ENCODE measurements around the gene ADAMTS15.
"Not testable (repeated sequence)": the region's sequence is repeated elsewhere in the genome, so short reads cannot be mapped to it uniquely, and the experiment has no call there.

Gene ADAMTS15

GRCh38 chr11:130435671-130436070, 12.8 kb upstream of the ADAMTS15 start:
- no peak overlapping the region for H3K4me3 ChIP-seq (ENCODE audit: low read length in 2 of 2)
- H3K9me3 ChIP-seq (ENCODE audit: control insufficient read depth in 2 of 2, low read length in 2 of 2): no peaks in the 10 kb centered on the region
- peaks cover 0 to under 1% of the 10 kb centered on the region in 2 donors for H3K27me3 ChIP-seq (ENCODE audit: control insufficient read depth in 2 of 2, insufficient read depth in 2 of 2, low read length in 2 of 2)
- H3K27ac ChIP-seq (ENCODE audit: low read depth in 2 of 2, low read length in 2 of 2): no peak overlapping the region
- no peaks in the 10 kb centered on the region for H3K36me3 ChIP-seq (ENCODE audit: control insufficient read depth in 2 of 2, insufficient read depth in 2 of 2, low read length in 2 of 2)
- no peak overlapping the region for H3K9ac ChIP-seq (ENCODE audit: low read depth in 1 of 2, low read length in 2 of 2)
- peaks cover 0 to 2% of the 10 kb centered on the region in 2 donors for H3K4me1 ChIP-seq (ENCODE audit: control insufficient read depth in 2 of 2, insufficient read depth in 2 of 2, low read length in 2 of 2)

DNA sequence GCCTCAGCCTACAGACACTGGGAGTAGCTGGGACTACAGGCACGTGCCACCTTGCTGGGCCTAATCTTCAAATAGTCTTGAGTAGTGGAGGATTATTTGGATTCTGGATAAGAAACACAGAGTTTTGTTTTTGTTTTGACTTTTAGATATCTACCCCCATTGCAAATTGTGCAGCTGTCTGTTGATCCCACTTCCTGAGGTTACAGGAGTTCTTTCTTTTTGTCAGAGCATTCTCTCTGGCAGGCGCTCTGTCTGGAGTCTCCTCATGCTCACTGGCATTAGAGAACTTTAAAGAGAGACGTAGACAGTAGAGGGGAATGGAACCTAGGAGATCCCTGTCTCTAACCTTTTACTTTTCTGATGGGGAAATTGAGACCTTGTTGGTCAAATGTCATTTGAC, 12.3 kb upstream of the ADAMTS15 start:
- Histone ChIP-seq H3K27me3 (ENCODE audit: control insufficient read depth in 2 of 2, insufficient read depth in 2 of 2, low read length in 2 of 2) (no peaks in the 10 kb centered on the region), H3K9me3 (ENCODE audit: control insufficient read depth in 2 of 2, low read length in 2 of 2) (no peaks in the 10 kb centered on the region), H3K36me3 (ENCODE audit: control insufficient read depth in 2 of 2, insufficient read depth in 2 of 2, low read length in 2 of 2) (no peaks in the 10 kb centered on the region), H3K27ac (ENCODE audit: low read depth in 2 of 2, low read length in 2 of 2) (no peak overlapping the region), H3K4me1 (ENCODE audit: control insufficient read depth in 2 of 2, insufficient read depth in 2 of 2, low read length in 2 of 2) (peaks cover 0 to 2% of the 10 kb centered on the region in 2 donors), H3K9ac (ENCODE audit: low read depth in 1 of 2, low read length in 2 of 2) (no peak overlapping the region), H3K4me3 (ENCODE audit: low read length in 2 of 2) (no peak overlapping the region)

DNA sequence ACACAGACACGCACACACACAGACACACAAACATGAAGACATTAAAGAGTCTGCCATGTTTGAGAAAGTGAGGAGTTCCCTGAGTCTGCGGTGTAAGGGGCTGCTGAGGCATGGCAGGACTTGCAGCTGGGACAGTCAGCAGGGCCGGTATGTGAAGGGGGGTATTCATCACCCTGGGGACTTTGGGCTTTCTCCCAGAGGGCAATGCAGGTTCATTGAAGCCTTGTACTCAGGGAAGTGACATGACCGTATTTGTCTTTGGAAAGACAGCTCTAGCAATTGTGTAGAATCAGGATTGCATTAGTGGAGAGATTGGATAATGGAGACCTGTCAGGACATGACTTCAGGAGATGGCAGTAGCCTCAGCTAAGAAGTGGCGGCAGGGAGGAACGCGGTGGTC, 10.6 kb upstream of the ADAMTS15 start:
- H3K9me3 ChIP-seq (ENCODE audit: control insufficient read depth in 2 of 2, low read length in 2 of 2): no peaks in the 10 kb centered on the region
- H3K4me1 ChIP-seq (ENCODE audit: control insufficient read depth in 2 of 2, insufficient read depth in 2 of 2, low read length in 2 of 2): peaks cover 0 to 2% of the 10 kb centered on the region in 2 donors
- H3K36me3 ChIP-seq (ENCODE audit: control insufficient read depth in 2 of 2, insufficient read depth in 2 of 2, low read length in 2 of 2): no peaks in the 10 kb centered on the region
- H3K27me3 ChIP-seq (ENCODE audit: control insufficient read depth in 2 of 2, insufficient read depth in 2 of 2, low read length in 2 of 2): no peaks in the 10 kb centered on the region
- no peak overlapping the region for H3K27ac ChIP-seq (ENCODE audit: low read depth in 2 of 2, low read length in 2 of 2)
- H3K4me3 ChIP-seq (ENCODE audit: low read length in 2 of 2): no peak overlapping the region
- H3K9ac ChIP-seq (ENCODE audit: low read depth in 1 of 2, low read length in 2 of 2): no peak overlapping the region

DNA sequence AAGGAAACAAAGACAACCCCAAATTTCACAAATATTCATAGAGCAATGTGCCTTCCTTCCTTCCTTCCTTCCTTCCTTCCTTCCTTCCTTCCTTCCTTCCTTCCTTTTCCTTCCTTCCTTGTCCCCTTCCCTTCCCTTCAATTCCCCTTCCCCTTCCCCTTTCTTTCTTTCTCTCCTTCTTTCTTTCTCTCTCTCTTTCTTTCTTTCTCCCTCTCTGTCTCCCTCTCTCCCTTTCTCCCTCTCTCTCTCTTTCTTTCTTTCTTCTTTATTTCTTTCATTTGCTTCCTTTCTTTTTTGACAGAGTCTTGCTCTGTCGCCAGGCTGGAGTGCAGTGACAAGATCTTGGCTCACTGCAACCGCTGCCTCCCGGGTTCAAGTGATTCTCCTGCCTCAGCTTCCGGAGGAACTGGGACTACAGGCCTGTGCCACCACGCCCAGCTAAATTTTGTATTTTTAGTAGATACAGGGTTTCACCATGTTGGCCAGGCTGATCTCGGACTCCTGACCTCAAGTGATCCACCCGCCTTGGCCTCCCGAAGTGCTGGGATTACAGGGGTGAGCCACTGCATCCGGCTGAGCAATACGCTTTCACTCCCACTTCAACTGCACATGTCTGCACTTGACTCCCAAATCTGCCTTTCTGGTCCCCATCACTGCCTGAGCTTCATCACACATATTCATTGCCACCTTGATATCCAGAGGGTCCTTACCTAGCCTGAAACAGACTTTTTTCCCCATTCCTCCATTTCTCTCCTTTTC, 9.9 kb upstream of the ADAMTS15 start:
- not testable (repeated sequence) for H3K9ac ChIP-seq (ENCODE audit: low read depth in 1 of 2, low read length in 2 of 2); H3K27me3 ChIP-seq (ENCODE audit: control insufficient read depth in 2 of 2, insufficient read depth in 2 of 2, low read length in 2 of 2); H3K4me3 ChIP-seq (ENCODE audit: low read length in 2 of 2)

GRCh38 chr11:130439160-130439519, 9.3 kb upstream of the ADAMTS15 start:
- no peaks in the 10 kb centered on the region for H3K27me3 ChIP-seq (ENCODE audit: control insufficient read depth in 2 of 2, insufficient read depth in 2 of 2, low read length in 2 of 2)
- no peaks in the 10 kb centered on the region for H3K9me3 ChIP-seq (ENCODE audit: control insufficient read depth in 2 of 2, low read length in 2 of 2)
- peaks cover 0 to 2% of the 10 kb centered on the region in 2 donors for H3K4me1 ChIP-seq (ENCODE audit: control insufficient read depth in 2 of 2, insufficient read depth in 2 of 2, low read length in 2 of 2)
- H3K4me3 ChIP-seq (ENCODE audit: low read length in 2 of 2): no peak overlapping the region
- no peaks in the 10 kb centered on the region for H3K36me3 ChIP-seq (ENCODE audit: control insufficient read depth in 2 of 2, insufficient read depth in 2 of 2, low read length in 2 of 2)
- H3K27ac ChIP-seq (ENCODE audit: low read depth in 2 of 2, low read length in 2 of 2): no peak overlapping the region
- H3K9ac ChIP-seq (ENCODE audit: low read depth in 1 of 2, low read length in 2 of 2): no peak overlapping the region

More for the DNA sequence above, 9.9 kb upstream of the ADAMTS15 start:
- not testable (repeated sequence) for H3K9me3 ChIP-seq (ENCODE audit: control insufficient read depth in 2 of 2, low read length in 2 of 2); H3K36me3 ChIP-seq (ENCODE audit: control insufficient read depth in 2 of 2, insufficient read depth in 2 of 2, low read length in 2 of 2); H3K4me1 ChIP-seq (ENCODE audit: control insufficient read depth in 2 of 2, insufficient read depth in 2 of 2, low read length in 2 of 2); H3K27ac ChIP-seq (ENCODE audit: low read depth in 2 of 2, low read length in 2 of 2)

- Histone ChIP-seq H3K4me3 (ENCODE audit: low read length in 2 of 2) (no peak overlapping the region), H3K9ac (ENCODE audit: low read depth in 1 of 2, low read length in 2 of 2) (no peak overlapping the region), H3K9me3 (ENCODE audit: control insufficient read depth in 2 of 2, low read length in 2 of 2) (no peaks in the 10 kb centered on the region), H3K4me1 (ENCODE audit: control insufficient read depth in 2 of 2, insufficient read depth in 2 of 2, low read length in 2 of 2) (no peaks in the 10 kb centered on the region), H3K36me3 (ENCODE audit: control insufficient read depth in 2 of 2, insufficient read depth in 2 of 2, low read length in 2 of 2) (no peaks in the 10 kb centered on the region), H3K27ac (ENCODE audit: low read depth in 2 of 2, low read length in 2 of 2) (no peak overlapping the region), H3K27me3 (ENCODE audit: control insufficient read depth in 2 of 2, insufficient read depth in 2 of 2, low read length in 2 of 2) (no peaks in the 10 kb centered on the region)
Measured at GRCh38 chr11:130439876-130440275, 8.6 kb upstream of the ADAMTS15 start.

DNA sequence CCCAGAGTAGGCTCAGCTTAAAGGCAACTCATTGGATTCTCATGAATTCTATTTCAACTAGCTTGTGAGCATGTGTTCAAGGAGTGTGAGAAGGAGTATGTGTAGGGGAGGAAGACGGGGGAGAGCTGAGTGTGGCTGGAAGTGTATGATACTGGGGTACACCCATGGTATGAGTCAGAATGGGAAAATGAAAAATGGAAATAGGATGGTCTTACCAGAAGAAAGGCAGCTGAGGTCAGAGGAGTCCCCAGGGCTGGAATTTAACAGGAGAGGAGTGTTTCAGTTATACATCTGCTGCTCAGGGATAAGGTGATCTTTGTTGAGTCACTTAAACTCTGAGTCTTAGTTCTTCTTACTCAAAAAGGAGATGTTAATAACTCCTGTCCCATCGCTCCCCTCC, 6.7 kb upstream of the ADAMTS15 start:
- H3K27ac ChIP-seq (ENCODE audit: low read depth in 2 of 2, low read length in 2 of 2): no peak overlapping the region
- H3K9me3 ChIP-seq (ENCODE audit: control insufficient read depth in 2 of 2, low read length in 2 of 2): no peaks in the 10 kb centered on the region
- H3K9ac ChIP-seq (ENCODE audit: low read depth in 1 of 2, low read length in 2 of 2): no peak overlapping the region
- no peaks in the 10 kb centered on the region for H3K4me1 ChIP-seq (ENCODE audit: control insufficient read depth in 2 of 2, insufficient read depth in 2 of 2, low read length in 2 of 2)
- H3K4me3 ChIP-seq (ENCODE audit: low read length in 2 of 2): no peak overlapping the region
- H3K36me3 ChIP-seq (ENCODE audit: control insufficient read depth in 2 of 2, insufficient read depth in 2 of 2, low read length in 2 of 2): no peaks in the 10 kb centered on the region
- H3K27me3 ChIP-seq (ENCODE audit: control insufficient read depth in 2 of 2, insufficient read depth in 2 of 2, low read length in 2 of 2): no peaks in the 10 kb centered on the region

GRCh38 chr11:130442737-130443136, 5.7 kb upstream of the ADAMTS15 start:
- no peaks in the 10 kb centered on the region for H3K36me3 ChIP-seq (ENCODE audit: control insufficient read depth in 2 of 2, insufficient read depth in 2 of 2, low read length in 2 of 2)
- H3K9ac ChIP-seq (ENCODE audit: low read depth in 1 of 2, low read length in 2 of 2): no peak overlapping the region
- no peaks in the 10 kb centered on the region for H3K27me3 ChIP-seq (ENCODE audit: control insufficient read depth in 2 of 2, insufficient read depth in 2 of 2, low read length in 2 of 2)
- H3K9me3 ChIP-seq (ENCODE audit: control insufficient read depth in 2 of 2, low read length in 2 of 2): no peaks in the 10 kb centered on the region
- no peak overlapping the region for H3K27ac ChIP-seq (ENCODE audit: low read depth in 2 of 2, low read length in 2 of 2)
- H3K4me1 ChIP-seq (ENCODE audit: control insufficient read depth in 2 of 2, insufficient read depth in 2 of 2, low read length in 2 of 2): no peaks in the 10 kb centered on the region
- H3K4me3 ChIP-seq (ENCODE audit: low read length in 2 of 2): no peak overlapping the region

GRCh38 chr11:130445788-130446187, 2.7 kb upstream of the ADAMTS15 start:
- H3K9me3 ChIP-seq (ENCODE audit: control insufficient read depth in 2 of 2, low read length in 2 of 2): no peaks in the 10 kb centered on the region
- no peak overlapping the region for H3K27ac ChIP-seq (ENCODE audit: low read depth in 2 of 2, low read length in 2 of 2)
- H3K4me1 ChIP-seq (ENCODE audit: control insufficient read depth in 2 of 2, insufficient read depth in 2 of 2, low read length in 2 of 2): peaks cover 5 to 14% of the 10 kb centered on the region in 2 donors
- no peaks in the 10 kb centered on the region for H3K36me3 ChIP-seq (ENCODE audit: control insufficient read depth in 2 of 2, insufficient read depth in 2 of 2, low read length in 2 of 2)
- no peak overlapping the region for H3K9ac ChIP-seq (ENCODE audit: low read depth in 1 of 2, low read length in 2 of 2)
- H3K4me3 ChIP-seq (ENCODE audit: low read length in 2 of 2): no peak overlapping the region
- H3K27me3 ChIP-seq (ENCODE audit: control insufficient read depth in 2 of 2, insufficient read depth in 2 of 2, low read length in 2 of 2): peaks cover 0 to 4% of the 10 kb centered on the region in 2 donors

DNA sequence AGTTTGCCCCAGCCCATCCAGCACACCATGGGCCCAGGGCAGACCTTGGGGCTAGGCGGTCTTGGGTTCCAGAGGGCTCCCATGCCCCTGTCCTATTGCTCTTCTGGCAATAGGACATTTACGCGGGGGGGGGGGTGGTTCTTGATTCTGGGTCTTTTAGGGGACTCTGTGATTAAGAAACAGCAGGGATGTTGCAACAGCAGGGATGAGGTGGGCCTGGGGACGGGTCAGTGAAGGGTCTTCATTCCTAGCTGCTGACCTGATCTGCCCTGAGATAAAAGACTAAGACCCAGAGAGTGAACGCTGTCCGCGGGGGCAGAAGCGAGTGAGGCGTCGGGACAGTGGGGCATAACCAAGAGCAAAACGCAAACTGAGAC, 418 bp upstream of the ADAMTS15 start:
- H3K36me3 ChIP-seq (ENCODE audit: control insufficient read depth in 2 of 2, insufficient read depth in 2 of 2, low read length in 2 of 2): no peaks in the 10 kb centered on the region
- no peaks in the 10 kb centered on the region for H3K9me3 ChIP-seq (ENCODE audit: control insufficient read depth in 2 of 2, low read length in 2 of 2)
- no peak overlapping the region for H3K27ac ChIP-seq (ENCODE audit: low read depth in 2 of 2, low read length in 2 of 2)
- H3K4me1 ChIP-seq (ENCODE audit: control insufficient read depth in 2 of 2, insufficient read depth in 2 of 2, low read length in 2 of 2): peaks cover 10 to 14% of the 10 kb centered on the region in 2 donors
- peak overlapping the region; percentile 47 to 70 for H3K4me3 ChIP-seq (ENCODE audit: low read length in 2 of 2)
- H3K27me3 ChIP-seq (ENCODE audit: control insufficient read depth in 2 of 2, insufficient read depth in 2 of 2, low read length in 2 of 2): peaks cover 0 to 4% of the 10 kb centered on the region in 2 donors
- H3K9ac ChIP-seq (ENCODE audit: low read depth in 1 of 2, low read length in 2 of 2): no peak overlapping the region
